Hepatocyte (in vitro differentiated cells): Measurements from ENCODE around the gene FPGS. TPM values are rescaled to one million over a fixed set of nuclear protein-coding genes. Genes with fewer than 3 reads are reported as not detected.

Experiments
- DNase-seq: peaks from one replicate; pipeline ENCODE4 v3.0.0-alpha.2; 2016; ENCODE audit warnings: low spot score
- H2AFZ ChIP-seq: fragments of 200-600 bp; sonication (generic); 2 replicates; pipeline ENCODE4 v1.6.0; 2016; ENCODE audit warnings: antibody characterized with exemption, mild to moderate bottlenecking
- H3K27ac ChIP-seq: fragments of 200-600 bp; sonication (generic); 2 replicates; pipeline ENCODE4 v1.5.1; 2016; ENCODE audit warnings: mild to moderate bottlenecking
- H3K27me3 ChIP-seq: fragments of 200-600 bp; sonication (generic); 2 replicates; pipeline ENCODE4 v1.6.1; 2016
- H3K36me3 ChIP-seq: fragments of 200-600 bp; sonication (generic); replicated peaks from 2 replicates; pipeline ENCODE4 v1.5.1; 2016; ENCODE audit warnings: low read depth; ENCODE audit not compliant: insufficient read depth
- H3K4me1 ChIP-seq: fragments of 200-600 bp; sonication (generic); 2 replicates; pipeline ENCODE4 v1.5.1; 2016; ENCODE audit warnings: mild to moderate bottlenecking, moderate library complexity; ENCODE audit not compliant: insufficient read depth
- H3K4me2 ChIP-seq: fragments of 200-600 bp; sonication (generic); 2 replicates; pipeline ENCODE4 v1.6.0; 2016
- H3K4me3 ChIP-seq: fragments of 200-600 bp; sonication (generic); 2 replicates; pipeline ENCODE4 v1.5.1; 2016; ENCODE audit warnings: mild to moderate bottlenecking
- H3K79me2 ChIP-seq: fragments of 200-600 bp; sonication (generic); 2 replicates; pipeline ENCODE4 v1.6.0; 2017; ENCODE audit warnings: mild to moderate bottlenecking
- H3K9me2 ChIP-seq: fragments of 200-600 bp; sonication (generic); replicated peaks from 2 replicates; pipeline ENCODE4 v1.6.0; 2017; ENCODE audit warnings: mild to moderate bottlenecking; ENCODE audit not compliant: insufficient read depth
- H3K9me3 ChIP-seq: fragments of 200-600 bp; sonication (generic); 2 replicates; pipeline ENCODE4 v1.5.1; 2016; ENCODE audit warnings: low read depth, mild to moderate bottlenecking
- H4K20me1 ChIP-seq: fragments of 200-600 bp; sonication (generic); 2 replicates; pipeline ENCODE4 v1.6.0; 2016; ENCODE audit warnings: mild to moderate bottlenecking; ENCODE audit not compliant: insufficient read depth, poor library complexity, severe bottlenecking
- CTCF ChIP-seq: fragments of 200-600 bp; sonication (generic); IDR thresholded peaks from 2 replicates; pipeline ENCODE4 v1.5.1; 2016; ENCODE audit warnings: antibody characterized with exemption, mild to moderate bottlenecking; ENCODE audit not compliant: poor library complexity
- EZH2 ChIP-seq: fragments of 200-600 bp; sonication (generic); IDR thresholded peaks from 2 replicates; pipeline ENCODE4 v1.6.1; 2016; ENCODE audit warnings: antibody characterized with exemption, mild to moderate bottlenecking, borderline replicate concordance
- EZH2phosphoT487 ChIP-seq: fragments of 200-600 bp; sonication (generic); IDR thresholded peaks from one replicate; pipeline ENCODE4 v1.6.1; 2018; ENCODE audit warnings: antibody characterized with exemption, mild to moderate bottlenecking, low read depth, moderate library complexity; ENCODE audit not compliant: unreplicated experiment, severe bottlenecking
- WGBS: methylation state at CpG from one replicate; pipeline ENCODE4 v1.1.6; 2016; ENCODE audit warnings: low lambda C conversion rate; ENCODE audit errors: missing lambda C conversion rate; 5-methylcytosine and 5-hydroxymethylcytosine counted together
- polyA plus RNA-seq: library from polyadenylated mRNA; unstranded; fragments of >200 nt; fragmentation: Nextera tagmentation; extraction: Ambion mirVana; gene quantifications from 2 replicates; pipeline ENCODE4 v1.2.1, GENCODE V29; 2016
- total RNA-seq: library from RNA; depleted of rRNA; stranded (reverse); fragments of >200 nt; gene quantifications from 2 replicates; pipeline ENCODE4 v1.2.3, GENCODE V29; 2014

FPGS gene
- total and polyA plus RNA-seq, 2 experiments from 2014 or later: 27.4 to 48.5 TPM

GRCh38 chr9:127777368-127777980 lies 25.2 kb upstream of the FPGS start:
- Histone ChIP-seq H4K20me1 (no peaks in the 10 kb centered on the region), H3K27ac (no peak overlapping the region), H3K9me3 (no peaks in the 10 kb centered on the region), H2AFZ (no peak overlapping the region), H3K79me2 (no peaks in the 10 kb centered on the region), H3K36me3 (no peaks in the 10 kb centered on the region), H3K9me2 (no peaks in the 10 kb centered on the region), H3K4me1 (no peaks in the 10 kb centered on the region), H3K4me3 (no peak overlapping the region), H3K27me3 (no peaks in the 10 kb centered on the region), H3K4me2 (no peak overlapping the region)
- WGBS: 94% methylated on average over 16 of the region's 18 CpGs
- no peak for DNase-seq
- no peak for TF ChIP-seq CTCF
- no peak for TF ChIP-seq EZH2
- no peak for TF ChIP-seq EZH2phosphoT487

GRCh38 chr9:127778280-127779135 lies 24.2 kb upstream of the FPGS start, which contains the start of gene SH2D3C:
Gene SH2D3C (minus strand): TSS chr9:127778666. CDS start chr9:127778627, 39 bp downstream.
- H4K20me1 ChIP-seq: no peaks in the 10 kb centered on the region
- H3K9me2 ChIP-seq: no peaks in the 10 kb centered on the region
- no peak within 1 kb of the TSS for H3K4me2 ChIP-seq
- H3K27me3 ChIP-seq: no peaks in the 10 kb centered on the region
- H3K36me3 ChIP-seq: no peaks in the 10 kb centered on the region
- H2AFZ ChIP-seq: no peak within 1 kb of the TSS
- no peak within 1 kb of the TSS for H3K4me3 ChIP-seq
- no peak within 1 kb of the TSS for H3K27ac ChIP-seq
- DNase-seq: no peak
- 68% methylated on average over 11 of the region's 13 CpGs for WGBS
- H3K4me1 ChIP-seq: no peaks in the 10 kb centered on the region
- no peaks in the 10 kb centered on the region for H3K79me2 ChIP-seq
- TF ChIP-seq EZH2: no peak
- no peak for TF ChIP-seq CTCF
- no peak for TF ChIP-seq EZH2phosphoT487
- H3K9me3 ChIP-seq: no peaks in the 10 kb centered on the region

DNA sequence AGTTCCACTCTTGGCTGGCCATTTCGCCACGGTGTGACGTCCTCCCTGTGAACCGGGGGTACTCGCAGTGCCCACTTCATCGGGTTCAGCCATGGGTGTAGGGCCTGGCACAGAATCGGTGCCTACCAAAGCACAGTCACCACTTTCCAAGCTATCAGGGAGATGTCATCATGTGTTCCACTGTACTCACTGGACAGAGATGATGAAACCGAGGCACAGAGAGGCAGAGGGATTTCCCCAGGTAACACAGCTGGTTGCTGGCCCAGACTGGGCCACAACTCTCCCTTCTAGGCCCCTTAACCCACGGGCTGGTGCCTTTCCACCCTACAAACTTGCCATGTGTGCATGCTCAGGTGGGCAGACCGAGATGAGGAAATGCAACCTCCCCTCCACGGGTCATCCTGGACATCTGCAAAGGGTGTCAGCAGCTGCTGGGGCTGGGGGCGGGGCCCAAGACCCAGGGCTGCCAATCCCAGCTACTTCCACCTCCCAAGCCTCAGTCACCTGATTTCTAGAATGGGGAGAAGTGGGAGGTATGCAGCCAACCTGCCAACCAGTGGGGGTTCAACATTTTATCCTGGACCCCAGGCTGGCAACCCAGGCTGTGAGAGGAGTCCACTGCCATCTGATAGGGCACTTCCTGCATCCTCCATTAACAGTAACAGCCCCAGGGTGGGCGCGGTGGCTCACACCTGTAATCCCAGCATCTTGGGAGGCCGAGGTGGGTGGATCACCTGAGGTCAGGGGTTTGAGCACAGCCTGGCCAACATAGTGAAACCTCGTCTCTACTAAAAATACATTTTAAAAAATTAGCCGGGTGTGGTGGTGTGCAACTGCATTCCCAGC lies 23.3 kb upstream of the FPGS start:
- Histone ChIP-seq H3K9me3 (no peaks in the 10 kb centered on the region), H3K36me3 (no peaks in the 10 kb centered on the region), H3K9me2 (no peaks in the 10 kb centered on the region), H3K4me1 (no peaks in the 10 kb centered on the region), H3K27me3 (no peaks in the 10 kb centered on the region), H2AFZ (no peak overlapping the region), H4K20me1 (no peaks in the 10 kb centered on the region), H3K79me2 (no peaks in the 10 kb centered on the region), H3K4me2 (no peak overlapping the region), H3K4me3 (no peak overlapping the region), H3K27ac (no peak overlapping the region)
- no peak for TF ChIP-seq EZH2phosphoT487
- TF ChIP-seq EZH2: no peak
- DNase-seq: no peak
- WGBS: 88% methylated on average over 17 of the region's 17 CpGs
